Skin epidermis (tissue), 12 donors: ENCODE results near the gene ETS2.
"Not testable (repeated sequence)": the region's sequence is repeated elsewhere in the genome, so short reads cannot be mapped to it uniquely, and the experiment has no call there.

Source experiments
- H3K27ac ChIP-seq, 21 experiments: fragments of 200-600 bp; sonication (generic) in 11 of 21; one replicate each; pipeline ENCODE4 v1.5.0; 2020; ENCODE audit warnings: mild to moderate bottlenecking in 3 of 21, inconsistent platforms in 2 of 21, moderate library complexity in 2 of 21
- H3K4me3 ChIP-seq, 7 experiments: fragments of 200-600 bp; sonication (generic) in 2 of 7; one replicate each; pipeline ENCODE4 v1.5.0; 2020; ENCODE audit warnings: inconsistent platforms in 2 of 7, mild to moderate bottlenecking in 2 of 7, moderate library complexity in 1 of 7

ETS2 gene

DNA sequence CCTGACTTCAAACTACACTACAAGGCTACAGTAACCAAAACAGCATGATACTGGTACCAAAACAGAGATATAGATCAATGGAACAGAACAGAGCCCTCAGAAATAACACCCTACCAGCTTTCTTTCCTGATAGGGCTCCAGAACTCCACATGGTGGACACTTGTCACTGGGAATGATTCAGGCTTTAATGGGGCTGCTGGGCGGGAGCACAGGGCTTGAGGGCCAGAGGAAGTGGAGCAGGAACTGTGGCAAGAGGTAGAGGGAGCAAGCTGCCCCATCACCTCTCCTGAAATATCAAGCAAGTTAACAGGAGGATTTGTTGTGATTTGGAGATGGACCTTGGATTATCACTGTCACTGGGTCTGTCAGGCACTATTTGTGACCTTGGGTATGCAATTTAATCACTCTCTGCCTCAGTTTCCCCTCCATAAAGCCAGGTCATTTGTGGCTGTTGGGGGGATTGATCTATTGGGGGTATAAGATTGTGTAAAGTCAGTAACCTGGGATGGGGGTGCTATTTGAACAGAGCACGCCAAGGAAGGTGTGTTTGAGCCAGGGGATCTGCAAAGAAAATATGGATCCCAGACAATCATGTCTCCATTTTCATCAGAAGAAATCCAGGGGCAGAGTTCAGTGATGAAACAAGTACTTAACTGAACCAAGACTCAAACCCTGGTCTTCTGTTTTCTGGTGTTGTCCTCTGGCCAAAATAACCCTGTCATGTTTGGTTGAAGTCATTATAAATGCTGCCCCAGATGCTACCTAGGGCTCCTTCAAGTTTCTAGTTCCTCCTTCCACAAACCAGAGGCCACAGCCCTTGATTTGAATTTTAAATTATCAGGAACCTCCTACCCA, 25.2 kb downstream of the ETS2 start:
- Histone ChIP-seq H3K4me3 (no peak overlapping the region), H3K27ac (peak overlapping the region in 18 of 21 experiments; percentile 14 to 84 (median 64))

DNA sequence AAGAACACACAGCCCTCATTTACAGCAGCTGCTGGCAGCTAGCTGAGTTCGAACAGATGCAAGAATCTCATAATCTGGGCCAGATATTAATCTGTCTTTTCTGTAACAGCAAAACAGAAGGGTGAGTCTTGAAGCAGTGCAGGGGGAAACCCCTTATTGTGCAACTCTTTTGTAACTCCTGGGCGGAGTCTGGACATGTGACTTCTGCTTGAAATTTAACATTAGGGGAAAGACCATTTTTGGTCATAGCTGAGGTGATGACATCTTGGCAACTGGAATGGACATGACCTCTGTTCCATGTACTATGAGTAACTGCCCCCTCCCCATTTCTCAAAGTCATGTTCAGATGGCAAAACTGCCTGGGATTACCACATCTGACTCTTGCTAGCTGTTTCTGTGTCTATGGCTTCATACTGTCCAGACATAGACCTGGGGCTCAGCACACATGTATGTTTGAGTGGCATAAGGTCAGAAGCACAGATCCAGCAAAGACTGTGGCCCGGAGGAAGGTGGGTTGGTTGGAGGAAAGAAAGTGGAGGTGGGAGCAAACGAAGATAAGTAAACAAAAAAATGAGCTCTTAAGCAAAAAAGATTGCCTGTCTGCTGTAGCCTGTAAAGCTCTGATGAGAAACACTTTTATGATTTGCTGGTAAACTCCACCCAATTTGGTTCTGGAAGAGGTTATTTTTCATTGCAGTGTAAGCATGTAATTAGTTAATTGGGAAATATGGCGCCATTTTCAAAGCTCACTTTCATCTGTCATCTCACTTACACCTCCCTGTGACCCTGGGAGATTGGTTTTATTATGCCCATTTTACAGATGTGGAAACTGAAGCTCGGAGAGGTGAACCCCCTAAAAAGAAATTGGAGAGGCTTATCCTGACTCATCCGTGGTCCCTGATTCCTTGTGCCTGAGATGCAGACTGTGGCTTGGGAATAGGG, 26.1 kb downstream of the ETS2 start:
- no peak overlapping the region for H3K4me3 ChIP-seq
- H3K27ac ChIP-seq = peak overlapping the region in 18 of 21 experiments; percentile 17 to 84 (median 62)

DNA sequence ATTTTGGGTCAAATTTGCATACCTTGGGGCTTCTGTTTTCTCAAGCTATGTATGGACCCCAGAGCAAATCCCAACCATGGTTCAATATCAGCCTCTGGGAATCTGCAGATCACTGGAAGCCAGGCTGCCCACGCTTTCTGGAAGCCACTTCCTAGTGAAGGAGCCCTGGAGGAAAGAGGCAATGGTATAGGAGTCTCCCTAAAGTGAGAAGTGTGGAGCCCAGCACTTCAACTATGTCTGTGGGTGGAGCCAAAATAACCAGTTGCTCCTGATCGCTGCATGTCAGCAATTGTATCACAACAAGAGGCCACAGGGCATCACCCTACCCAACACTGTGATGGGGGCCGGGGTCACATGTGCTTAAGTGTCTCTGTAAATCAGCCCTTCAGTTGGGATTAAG, 26.9 kb downstream of the ETS2 start:
- H3K27ac ChIP-seq = peak overlapping the region in 10 of 21 experiments; percentile 1 to 83 (median 64)

DNA sequence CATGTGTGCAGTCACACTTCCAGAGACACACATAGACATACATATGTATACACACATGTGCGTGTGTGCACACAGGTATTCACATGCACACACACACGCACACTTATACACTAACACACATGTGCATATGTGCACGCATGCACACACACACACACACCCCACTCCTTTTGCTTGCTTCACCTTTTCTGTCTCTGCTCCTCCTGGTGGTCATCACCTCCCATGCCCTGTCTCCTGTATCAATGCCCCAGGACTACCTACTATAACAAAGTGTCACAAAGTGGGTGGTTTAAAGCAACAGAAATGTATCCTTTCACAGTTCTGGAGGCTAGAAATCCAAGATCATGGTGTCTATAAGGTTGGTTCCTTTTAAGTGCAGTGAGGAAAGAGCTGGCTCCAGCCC, 27.4 kb downstream of the ETS2 start:
- Histone ChIP-seq H3K4me3 (no peak overlapping the region), H3K27ac (peak overlapping the region in 2 of 21 experiments; percentile 59 to 65)

More for the DNA sequence above, 26.9 kb downstream of the ETS2 start:
- no peak overlapping the region for H3K4me3 ChIP-seq

DNA sequence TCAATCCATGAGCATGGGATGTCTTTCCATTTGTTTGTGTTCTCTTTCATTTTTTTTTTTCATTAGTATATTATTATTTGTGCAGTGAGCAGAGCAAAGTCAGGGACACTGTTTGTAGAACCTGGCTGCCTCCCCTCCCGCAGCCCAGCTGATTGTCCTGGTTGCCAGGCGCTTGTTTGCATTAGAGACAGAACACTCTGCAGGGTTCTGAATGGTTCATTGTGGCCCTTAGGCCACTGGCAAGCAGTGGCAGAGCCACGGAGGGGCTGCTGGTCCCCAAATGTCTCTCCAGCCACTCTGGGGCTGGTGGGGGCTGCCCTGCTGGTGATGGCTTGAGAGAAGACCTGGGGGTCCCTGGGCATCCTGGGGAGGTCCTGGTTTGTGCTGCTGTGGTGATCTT, 29.0 kb downstream of the ETS2 start:
- Histone ChIP-seq H3K27ac (no peak overlapping the region), H3K4me3 (no peak overlapping the region)

DNA sequence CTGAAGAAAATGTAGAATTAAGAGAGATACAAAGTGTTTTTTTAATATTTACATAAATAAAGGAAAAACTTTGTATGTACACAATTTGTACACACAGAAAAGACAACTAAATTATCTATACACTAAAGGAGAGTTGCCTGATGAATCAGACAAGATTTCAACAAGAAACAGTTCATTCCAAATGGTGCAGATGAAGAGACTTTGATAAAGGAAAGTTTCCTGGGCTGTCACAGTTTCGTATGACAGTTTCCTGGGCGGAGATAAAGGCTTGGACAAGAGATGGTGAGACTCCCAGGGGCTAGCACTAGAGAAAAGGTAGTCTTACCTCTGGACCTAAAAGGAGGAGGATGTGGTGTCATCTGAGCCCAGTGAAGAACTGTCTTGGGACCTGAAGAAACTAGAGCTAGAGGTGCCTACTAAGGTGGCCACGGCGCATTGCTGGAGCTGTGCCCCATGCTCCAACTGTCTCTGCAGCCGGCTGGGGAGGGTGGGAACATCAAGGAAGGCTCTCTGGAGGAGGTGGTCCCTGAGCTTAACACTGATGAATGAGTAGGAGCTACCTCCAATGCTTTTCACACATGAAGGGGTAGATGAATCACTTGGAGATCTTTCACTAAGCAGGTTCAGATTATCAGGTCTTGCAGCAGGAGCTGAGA, 32.2 kb downstream of the ETS2 start:
- H3K4me3 ChIP-seq = no peak overlapping the region
- no peak overlapping the region for H3K27ac ChIP-seq

DNA sequence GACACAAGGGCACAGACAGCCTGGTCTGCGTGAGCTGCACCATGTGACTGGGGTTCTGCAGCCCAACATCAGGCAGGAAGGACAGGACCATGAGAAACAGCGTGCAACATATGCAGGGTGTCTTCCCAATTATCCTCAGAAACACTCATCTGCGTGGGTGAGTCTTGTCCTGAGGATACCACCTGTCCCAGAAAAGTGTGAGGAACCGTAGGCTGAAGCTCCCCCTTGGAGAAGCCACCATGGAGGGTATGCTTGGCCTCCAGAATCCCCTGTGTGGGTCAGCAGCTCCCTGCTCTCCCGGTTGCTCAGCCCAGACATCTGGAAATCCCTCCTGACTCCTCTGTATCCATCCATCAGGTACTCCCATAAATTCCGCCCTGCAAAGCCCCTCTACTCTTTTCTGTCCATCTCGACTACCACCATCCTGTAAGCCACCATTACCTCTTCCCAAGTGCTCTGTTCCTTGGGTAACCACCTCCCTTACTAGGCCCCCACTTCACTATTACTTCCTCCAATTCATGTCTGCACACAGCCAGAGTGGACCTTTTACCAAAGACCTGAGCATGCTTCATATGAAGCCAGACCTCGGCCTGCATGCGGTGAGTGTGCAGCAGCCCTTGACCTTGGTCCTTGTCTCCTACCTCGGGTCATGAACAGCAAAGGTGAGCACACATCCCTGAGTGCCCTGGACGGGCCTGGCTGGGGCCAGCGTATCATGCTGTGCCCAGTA, 33.0 kb downstream of the ETS2 start:
- Histone ChIP-seq H3K27ac (peak overlapping the region in 6 of 21 experiments; percentile 13 to 76 (median 55)), H3K4me3 (no peak overlapping the region)

DNA sequence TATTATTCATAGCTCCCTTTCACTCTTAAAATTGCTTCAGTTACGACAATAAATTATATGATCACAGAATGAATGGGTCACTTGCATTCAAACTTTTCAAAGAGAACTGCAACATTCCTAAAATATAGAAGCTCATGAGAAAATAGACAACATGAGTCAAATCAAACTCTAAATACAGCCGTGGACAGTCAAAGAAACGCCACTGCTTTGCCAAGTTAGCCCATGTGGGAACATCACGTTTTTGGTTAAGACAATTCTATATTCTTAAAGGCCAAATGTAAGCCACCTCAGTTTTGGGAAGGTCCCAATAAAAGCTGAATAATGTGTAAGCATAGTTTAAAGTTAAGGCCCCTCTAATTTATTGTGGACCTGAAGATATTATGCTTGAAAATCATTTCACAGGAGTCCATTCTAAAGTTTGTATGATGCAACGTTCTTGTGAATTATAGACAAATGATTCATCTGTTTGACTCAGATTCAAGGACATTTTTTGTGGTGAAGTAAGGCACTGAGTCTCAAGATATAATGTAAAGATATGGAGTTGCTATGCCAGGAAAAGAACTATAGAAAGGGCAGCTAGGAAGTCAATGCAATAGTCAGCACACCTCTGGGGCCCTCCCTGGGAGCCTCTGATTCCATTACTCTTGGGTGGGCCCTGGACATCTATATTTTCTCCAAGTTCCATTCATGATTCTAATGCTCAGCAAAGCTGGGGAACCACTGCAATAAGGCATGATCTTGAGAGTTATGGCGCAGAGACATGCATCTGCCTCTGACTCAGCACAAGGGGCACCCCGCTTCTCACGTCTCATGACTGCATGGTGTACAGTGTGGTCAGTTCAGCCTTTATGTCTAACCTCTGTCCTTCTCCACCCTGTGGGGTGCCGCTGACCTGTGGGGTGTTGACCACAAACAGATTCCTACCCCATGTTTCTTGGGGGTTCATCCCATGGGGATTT, 33.9 kb downstream of the ETS2 start:
- Histone ChIP-seq H3K4me3 (no peak overlapping the region), H3K27ac (peak overlapping the region in 13 of 21 experiments; percentile 0 to 76 (median 51))

DNA sequence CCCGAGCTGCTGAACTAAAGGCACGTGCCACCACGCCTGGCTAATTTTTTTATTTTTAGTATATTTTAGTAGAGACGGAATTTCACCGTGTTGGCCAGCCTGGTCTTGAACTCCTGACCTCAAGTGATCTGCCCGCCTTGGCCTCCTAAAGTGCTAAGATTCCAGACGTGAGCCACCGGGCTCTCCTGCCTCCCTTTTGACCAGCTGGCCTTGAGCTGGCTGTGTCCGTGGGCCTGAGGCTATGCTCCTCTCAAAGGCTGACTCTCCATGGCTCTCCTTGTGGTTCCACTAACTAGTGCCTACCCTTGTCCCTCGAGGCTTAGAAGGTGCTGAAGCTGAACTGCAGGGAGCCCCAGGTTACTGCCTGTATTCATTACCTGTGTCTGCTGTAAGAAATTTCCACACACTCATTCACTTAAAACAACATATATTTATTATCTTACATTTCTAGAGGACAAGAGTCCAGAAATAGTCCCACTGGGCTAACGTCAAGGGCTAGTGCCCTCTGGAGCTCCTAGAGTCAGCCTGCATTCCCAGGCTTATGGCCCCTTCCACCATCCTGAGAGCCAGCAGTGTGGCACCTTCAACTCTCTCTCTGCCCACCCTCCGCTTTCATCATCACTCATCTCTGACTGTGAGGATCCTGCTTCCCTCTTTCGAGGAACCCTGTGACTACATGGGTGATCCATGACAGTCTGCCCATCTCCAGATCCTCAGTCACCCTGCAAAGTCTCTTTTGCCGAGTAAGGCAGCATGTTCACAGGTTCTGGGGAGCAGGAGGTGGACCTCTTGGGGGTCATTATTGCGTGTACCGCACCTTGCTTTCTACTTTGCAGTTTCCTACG, 34.9 kb downstream of the ETS2 start:
- H3K27ac ChIP-seq = peak overlapping the region in 7 of 21 experiments; percentile 0 to 74 (median 34)
- H3K4me3 ChIP-seq = no peak overlapping the region

DNA sequence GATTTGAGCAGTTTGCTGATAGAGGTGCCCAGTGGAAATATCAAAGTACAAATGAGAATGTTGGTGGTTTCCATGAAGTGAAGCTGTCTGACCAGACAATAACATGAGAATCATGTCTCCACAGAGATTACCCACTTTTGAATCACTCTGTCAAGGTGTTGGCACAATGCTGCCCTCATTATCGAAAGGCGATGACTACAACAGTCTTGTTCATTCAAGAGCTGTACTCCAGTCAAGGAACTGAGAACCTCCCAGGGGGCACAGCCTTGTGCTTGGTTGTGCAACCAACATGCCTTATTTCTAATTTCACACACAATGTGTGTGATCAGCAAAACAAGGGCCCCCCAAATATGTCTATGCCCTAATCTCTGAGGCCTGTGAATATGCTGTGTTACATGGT, 35.7 kb downstream of the ETS2 start:
- H3K27ac ChIP-seq = peak overlapping the region in 6 of 21 experiments; percentile 15 to 50 (median 35)
- H3K4me3 ChIP-seq = no peak overlapping the region

DNA sequence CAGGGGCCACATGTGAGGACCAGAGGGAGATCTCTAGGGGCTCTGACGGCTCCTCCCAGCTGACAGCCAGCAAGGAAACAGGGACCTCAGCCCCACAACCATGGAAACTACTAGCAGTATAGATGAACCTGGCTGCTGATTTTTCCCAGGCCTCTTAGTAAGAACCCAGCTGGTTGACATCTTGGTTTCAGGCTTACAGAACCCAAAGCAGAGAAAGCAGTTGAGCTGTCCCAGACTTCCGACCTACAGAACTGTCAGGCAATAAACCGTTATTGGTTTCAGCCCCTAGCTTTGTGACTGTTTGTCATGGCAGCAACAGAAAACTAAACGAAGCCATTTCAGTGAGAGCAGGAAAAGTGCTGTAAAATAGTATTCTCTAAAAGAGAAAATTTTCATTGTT, 36.4 kb downstream of the ETS2 start:
- Histone ChIP-seq H3K4me3 (no peak overlapping the region), H3K27ac (peak overlapping the region in 3 of 21 experiments; percentile 28 to 47 (median 37))

DNA sequence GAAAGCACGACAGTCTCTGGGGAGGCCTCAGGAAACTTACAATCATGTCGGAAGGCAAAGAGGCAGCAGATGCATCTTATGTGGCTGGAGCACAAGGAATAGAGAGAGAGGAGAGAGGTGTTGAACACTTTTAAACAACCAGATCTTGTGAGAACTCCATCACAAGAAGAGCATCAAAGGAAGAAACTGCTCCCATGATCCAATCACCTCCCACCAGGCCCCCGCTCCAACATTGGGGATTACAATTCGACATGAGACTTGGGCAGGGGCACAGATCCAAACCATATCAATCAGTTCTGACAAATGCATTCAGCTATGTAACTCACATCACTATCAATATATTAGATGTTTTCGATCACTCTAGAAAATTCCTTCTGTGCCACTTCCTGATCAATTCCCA, 37.6 kb downstream of the ETS2 start:
- Histone ChIP-seq H3K27ac (no peak overlapping the region), H3K4me3 (no peak overlapping the region)

DNA sequence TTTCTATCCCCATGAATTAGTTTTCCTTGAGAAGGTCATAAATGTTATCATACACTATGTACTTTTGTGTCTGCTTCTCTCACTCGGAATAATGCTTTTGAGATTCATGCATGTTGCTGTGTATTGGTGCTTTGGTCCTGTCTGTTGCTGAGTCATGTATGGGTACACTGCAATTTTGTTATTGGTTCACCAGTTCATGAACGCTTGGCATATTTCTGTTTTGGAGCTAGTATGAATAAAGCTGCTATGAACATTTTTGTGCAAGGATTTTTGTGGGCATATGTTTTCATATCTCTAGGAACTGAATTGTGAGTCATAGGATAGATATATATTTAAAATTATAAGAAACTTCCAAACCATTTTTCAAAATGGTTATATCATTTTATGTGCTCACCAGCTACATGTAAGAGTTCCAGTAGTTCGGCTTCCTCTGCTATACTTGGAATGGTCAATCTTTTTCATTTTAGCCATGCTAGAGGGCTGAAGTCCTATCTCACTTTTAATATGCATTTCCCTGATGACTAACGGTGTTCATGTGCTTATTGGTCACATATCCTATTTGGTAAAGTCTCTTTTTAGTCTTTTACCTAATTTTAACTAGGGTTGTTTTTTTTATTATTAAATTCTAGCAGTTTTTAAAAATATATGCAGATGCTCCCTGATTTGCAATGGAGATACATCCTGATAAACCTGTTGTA, 38.2 kb downstream of the ETS2 start:
- Histone ChIP-seq H3K27ac (no peak overlapping the region), H3K4me3 (no peak overlapping the region)

DNA sequence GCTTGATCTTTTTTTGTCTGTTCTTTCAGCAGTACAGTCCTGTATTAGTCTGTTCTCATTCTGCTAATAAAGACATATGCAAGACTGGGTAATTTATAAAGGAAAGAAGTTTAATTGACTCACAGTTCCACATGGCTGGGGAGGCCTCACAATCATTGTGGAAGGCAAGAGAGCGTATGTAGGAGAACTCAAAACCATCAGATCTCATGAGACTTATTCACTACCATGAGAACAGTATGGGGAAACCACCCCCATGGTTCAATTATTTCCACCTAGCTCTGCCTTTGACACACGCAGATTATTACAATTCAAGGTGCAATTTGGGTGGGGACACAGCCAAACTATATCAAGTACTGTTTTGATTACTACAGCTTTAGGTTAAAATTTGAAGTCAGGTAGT, 39.6 kb downstream of the ETS2 start:
- not testable (repeated sequence) for H3K27ac ChIP-seq

DNA sequence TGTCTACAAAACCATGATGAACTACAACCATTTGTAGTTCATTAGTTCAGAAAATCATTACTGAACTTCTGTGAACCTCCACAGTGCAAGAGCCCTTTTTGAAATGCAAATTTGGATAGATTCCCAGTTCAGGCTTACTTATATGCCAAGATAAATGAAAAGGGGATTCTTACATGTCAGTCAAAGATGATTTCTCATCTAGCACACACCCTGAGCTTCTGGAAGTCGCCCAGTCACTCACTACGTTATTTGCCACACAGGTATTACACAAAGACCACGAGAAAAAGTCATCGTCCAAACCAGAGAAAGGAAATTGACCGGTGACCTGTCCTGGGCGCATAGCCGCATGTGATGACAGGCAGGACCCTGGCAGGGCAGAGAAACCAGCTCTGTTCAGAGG, 41.8 kb downstream of the ETS2 start:
- peak overlapping the region in 2 of 21 experiments; percentile 14 to 38 for H3K27ac ChIP-seq

More for the DNA sequence above, 39.6 kb downstream of the ETS2 start:
- not testable (repeated sequence) for H3K4me3 ChIP-seq

DNA sequence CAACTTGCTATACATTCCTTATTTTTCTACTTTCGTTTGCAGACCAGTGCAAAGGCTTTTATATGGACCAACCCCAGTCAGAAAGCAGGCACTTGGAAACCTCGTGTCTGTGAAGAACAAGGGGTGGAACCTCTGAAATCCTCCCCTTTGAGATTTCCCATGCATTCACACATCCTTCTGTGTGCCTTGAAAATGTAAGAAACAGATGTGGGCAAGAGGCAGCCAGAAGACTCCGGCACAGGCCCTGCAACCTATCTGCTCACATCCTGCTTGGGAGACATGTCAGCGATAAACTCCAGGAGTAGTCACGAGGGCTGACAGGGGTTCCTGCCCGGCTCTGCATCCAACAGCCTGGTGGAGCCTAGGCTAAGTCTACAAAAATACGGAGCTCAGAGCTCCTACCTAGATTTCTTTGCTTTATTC, 42.5 kb downstream of the ETS2 start:
- peak overlapping the region in 2 of 21 experiments; percentile 14 to 38 for H3K27ac ChIP-seq
- no peak overlapping the region for H3K4me3 ChIP-seq

More for the DNA sequence above, 41.8 kb downstream of the ETS2 start:
- no peak overlapping the region for H3K4me3 ChIP-seq
